ENCODE results near the gene FXYD3. TPM values are rescaled to one million over a fixed set of nuclear protein-coding genes. Genes with fewer than 3 reads are reported as not detected.

FXYD3 gene
- total RNA-seq, 1 donor from 2014 or later = not detected

DNA sequence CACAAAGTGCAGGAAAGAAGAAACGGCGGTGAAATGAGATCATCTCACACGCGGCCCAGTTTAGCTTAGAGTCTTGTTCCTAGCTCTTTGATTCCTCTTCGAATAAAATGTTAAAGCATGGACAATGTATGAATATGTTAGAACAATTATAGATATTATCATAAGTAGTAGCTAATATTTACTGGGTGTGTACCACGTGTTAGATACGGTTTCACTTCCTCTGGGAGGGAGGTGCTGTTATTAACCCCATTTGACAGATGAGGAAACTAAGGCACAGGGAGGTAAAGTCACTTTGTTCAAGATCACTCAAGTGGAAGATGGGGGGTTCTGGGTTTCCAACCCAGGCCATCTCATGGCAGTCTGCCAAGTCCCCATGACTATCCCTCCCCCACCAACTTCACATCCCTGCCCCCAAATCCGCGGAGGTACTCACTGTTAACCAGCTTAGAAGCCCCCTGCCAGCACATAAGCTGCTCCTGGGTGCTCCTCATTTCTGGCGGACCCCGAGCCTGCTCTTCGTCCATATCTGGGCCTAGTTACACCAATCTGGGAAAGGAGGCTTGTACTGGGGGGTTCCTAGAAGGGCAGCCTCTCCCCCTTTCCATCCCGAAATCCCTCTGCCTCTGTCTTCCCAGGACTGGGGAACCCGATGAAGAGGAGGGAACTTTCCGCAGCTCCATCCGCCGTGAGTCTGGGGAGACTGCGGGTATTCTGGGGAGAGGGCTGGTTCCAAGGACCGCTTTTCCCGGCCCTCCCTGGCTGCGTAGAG is 26.4 kb downstream of the FXYD3 start:
- no peak overlapping the region for H3K4me3 ChIP-seq (ENCODE audit: low read depth, low read length)

DNA sequence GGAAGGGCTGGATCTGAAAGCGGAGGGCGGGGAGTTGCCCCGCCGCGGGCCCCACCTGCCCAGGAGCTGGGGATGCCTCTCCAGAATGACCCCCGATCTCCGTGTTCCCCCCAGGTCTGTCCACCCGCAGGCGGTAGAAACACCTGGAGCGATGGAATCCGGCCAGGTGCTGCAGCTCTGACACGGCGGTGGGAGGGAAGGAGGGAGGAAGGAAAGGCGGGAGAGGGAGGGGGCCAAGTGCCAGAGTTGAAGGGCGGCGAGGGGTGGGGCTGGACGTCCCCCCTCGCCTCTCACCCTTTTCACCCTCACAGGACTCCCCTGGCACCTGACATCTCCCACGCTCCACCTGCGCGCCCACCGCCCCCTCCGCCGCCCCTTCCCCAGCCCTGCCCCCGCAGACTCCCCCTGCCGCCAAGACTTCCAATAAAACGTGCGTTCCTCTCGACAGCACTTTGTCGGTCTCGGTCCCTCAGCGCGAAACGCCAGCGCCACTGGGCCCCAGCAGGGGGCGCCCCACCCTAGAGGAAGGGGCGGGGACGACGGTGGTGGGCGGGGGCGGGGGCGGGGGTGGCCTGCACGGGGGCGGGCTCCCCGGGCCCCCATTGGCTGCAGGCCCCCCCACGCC is 27.1 kb downstream of the FXYD3 start:
- H3K4me3 ChIP-seq (ENCODE audit: low read depth, low read length) = no peak overlapping the region
- TF ChIP-seq, protein P1, sequence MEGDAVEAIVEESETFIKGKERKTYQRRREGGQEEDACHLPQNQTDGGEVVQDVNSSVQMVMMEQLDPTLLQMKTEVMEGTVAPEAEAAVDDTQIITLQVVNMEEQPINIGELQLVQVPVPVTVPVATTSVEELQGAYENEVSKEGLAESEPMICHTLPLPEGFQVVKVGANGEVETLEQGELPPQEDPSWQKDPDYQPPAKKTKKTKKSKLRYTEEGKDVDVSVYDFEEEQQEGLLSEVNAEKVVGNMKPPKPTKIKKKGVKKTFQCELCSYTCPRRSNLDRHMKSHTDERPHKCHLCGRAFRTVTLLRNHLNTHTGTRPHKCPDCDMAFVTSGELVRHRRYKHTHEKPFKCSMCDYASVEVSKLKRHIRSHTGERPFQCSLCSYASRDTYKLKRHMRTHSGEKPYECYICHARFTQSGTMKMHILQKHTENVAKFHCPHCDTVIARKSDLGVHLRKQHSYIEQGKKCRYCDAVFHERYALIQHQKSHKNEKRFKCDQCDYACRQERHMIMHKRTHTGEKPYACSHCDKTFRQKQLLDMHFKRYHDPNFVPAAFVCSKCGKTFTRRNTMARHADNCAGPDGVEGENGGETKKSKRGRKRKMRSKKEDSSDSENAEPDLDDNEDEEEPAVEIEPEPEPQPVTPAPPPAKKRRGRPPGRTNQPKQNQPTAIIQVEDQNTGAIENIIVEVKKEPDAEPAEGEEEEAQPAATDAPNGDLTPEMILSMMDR (conservative IDR thresholded peaks at IDR 0.05; ENCODE audit: low read depth, low read length) = peak; percentile 53
- DNase-seq (ENCODE audit: low read depth) = no peak

More for the DNA sequence above, 26.4 kb downstream of the FXYD3 start:
- TF ChIP-seq, protein P1 (conservative IDR thresholded peaks at IDR 0.05; ENCODE audit: low read depth, low read length) = no peak
- no peak for DNase-seq (ENCODE audit: low read depth)

- DNase-seq (ENCODE audit: low read depth) = no peak
- TF ChIP-seq, protein P1 (conservative IDR thresholded peaks at IDR 0.05; ENCODE audit: low read depth, low read length) = no peak
- no peak within 1 kb of the TSS for H3K4me3 ChIP-seq (ENCODE audit: low read depth, low read length)
These were observed 27.6 kb downstream of the FXYD3 start, which contains the start of gene FXYD7 for GRCh38 chr19:35143231-35143715. Gene FXYD7, plus strand, starts transcription at chr19:35143255. Its CDS starts 79 bp downstream, at chr19:35143334.

DNA sequence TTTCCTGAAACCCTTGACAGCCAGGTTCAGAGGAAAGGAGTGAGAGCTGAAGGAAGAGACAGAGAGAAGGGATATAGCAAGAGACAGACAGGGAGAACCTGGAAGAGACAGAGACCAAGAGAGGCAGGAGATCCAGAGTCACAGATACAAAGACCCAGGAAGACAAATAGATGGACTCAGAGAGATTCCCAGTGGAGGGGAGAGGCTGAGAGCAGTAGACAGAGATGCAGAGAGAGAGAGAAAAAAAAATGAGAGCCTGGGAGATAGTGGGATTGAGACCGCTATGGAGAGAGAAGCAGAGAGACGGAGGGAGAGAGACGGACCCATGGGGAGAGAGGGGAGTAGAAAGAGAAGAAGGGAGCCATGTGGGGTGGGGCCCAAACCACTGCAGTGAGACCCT is 28.2 kb downstream of the FXYD3 start:
- no peak for DNase-seq (ENCODE audit: low read depth)
- TF ChIP-seq, protein P1 (conservative IDR thresholded peaks at IDR 0.05; ENCODE audit: low read depth, low read length) = no peak
- no peak overlapping the region for H3K4me3 ChIP-seq (ENCODE audit: low read depth, low read length)

DNA sequence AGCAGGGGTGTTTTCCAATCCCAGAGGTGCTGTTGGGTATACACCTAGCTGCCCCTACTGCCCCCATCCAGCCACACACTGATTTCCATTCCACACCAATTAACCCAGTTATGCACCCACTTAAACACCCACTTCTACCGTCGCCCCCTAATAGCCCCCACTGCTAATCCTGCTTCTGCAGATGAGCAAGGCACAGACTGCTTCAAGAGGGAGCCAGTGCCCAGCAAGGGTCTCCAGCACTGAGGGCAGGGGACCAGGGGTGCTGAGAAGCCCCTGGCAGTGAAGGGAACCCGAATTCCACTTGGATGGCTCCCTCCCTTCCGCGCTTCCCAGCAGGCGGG is 28.6 kb downstream of the FXYD3 start:
- DNase-seq (ENCODE audit: low read depth) = no peak
- TF ChIP-seq, protein P1 (conservative IDR thresholded peaks at IDR 0.05; ENCODE audit: low read depth, low read length) = no peak
- no peak overlapping the region for H3K4me3 ChIP-seq (ENCODE audit: low read depth, low read length)

DNA sequence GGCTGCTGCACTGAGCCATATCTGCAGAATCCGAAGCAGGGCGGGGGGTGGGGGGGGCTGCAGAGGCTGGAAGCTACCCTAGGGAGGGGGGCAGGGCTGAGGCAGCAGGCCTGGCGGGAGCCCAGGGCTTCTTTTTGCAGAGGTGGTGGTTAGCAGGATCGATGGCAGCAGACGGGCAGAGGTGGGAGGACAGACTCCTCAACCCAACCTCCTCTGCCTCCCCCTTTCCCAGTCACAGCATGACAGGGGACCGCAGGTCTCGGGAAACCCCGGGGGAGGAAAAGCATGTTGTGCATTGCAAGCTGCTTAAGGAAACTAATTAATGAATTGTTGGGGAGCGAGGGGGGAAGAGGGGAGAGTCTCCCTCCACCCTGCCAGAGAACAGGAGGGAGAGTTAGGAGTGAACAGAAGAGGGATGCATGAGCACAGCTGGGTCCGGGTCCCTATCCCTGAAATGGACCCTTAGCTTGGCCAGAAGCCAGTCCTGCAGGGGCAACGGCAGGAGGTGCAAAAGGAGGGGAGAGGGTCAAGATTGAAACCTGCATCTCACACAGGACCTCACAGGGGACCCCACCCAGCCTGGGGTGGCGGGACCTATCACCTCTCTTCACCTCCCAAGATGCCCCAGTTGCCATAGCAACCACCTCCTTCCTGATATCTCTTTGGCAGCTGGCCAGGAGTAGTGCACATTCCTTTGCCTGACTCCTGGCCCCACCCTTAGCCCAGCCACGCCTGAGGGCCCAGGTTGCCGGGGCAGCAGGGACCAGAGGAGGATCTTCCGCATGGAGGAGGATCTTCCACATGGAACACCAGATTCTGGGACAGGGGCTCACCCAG is 29.2 kb downstream of the FXYD3 start:
- no peak overlapping the region for H3K4me3 ChIP-seq (ENCODE audit: low read depth, low read length)
- no peak for DNase-seq (ENCODE audit: low read depth)
- TF ChIP-seq, protein P1 (conservative IDR thresholded peaks at IDR 0.05; ENCODE audit: low read depth, low read length) = no peak
